DMS114 treated with DMSO at 0.1 percent for 48 hours (cell line): ENCODE results near the gene GNAI3.

ENCODE experiments used
- DNase-seq: peaks from one replicate; lab custom pipeline; 2025; ENCODE audit not compliant: unreplicated experiment; lab: John Stamatoyannopoulos, UW

Gene GNAI3

DNA sequence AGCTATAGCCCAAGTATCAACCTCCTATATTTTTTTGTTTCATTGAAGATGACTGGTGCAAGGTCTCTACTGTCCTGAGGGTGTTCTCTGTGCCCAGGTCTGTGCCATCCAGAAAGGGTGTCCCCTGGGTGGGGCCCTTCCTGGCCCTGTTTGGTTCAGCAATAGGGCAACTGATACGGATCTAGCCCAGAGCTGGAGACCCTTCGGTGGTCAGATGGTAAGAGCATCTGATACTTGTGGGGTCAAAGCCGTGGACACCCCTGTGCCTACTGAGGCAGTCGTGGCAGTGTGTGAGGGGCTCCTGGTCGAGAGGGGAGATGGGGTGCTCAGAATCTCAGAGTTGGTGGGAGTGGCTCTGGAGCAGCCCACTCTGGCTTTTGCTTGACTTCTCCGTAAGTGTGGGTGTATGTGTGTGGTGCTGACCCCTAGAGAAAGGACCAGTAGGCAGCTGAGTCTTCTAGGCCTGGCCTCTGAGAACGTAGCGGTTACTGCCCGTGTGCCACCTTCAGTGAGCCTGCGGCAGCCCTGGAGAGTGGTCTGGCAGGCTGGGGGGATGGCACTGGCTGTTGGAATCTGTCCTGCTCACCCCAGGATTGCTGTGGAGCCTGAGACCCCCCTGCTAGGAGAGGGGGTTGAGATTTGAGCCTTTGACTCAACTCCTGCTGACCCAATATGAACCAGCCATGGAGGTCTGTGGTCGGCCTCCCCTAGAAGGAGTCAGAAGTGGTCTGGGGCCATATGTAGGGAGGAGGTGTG, 73.9 kb downstream of the GNAI3 start:
- DNase-seq = no peak

DNA sequence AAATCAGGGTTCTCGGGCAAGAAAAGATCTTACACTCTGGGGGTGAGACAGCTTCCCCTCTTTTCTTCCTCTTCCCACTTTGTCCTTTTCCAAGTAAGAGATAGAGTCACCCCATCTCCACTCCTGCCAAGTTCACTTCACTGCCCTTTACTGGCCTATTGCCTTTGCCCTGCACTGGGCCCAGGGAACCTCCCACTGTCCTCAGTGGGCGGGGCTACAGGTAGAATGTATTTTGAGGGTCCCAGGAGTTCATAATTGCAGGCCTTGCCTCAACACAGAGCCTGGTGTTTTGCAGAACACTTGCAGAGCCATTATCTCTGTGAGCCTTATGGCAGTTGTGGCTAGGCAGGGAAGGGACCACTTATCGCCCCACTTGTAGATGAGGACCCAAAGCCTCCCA, 74.5 kb downstream of the GNAI3 start:
- DNase-seq = no peak

DNA sequence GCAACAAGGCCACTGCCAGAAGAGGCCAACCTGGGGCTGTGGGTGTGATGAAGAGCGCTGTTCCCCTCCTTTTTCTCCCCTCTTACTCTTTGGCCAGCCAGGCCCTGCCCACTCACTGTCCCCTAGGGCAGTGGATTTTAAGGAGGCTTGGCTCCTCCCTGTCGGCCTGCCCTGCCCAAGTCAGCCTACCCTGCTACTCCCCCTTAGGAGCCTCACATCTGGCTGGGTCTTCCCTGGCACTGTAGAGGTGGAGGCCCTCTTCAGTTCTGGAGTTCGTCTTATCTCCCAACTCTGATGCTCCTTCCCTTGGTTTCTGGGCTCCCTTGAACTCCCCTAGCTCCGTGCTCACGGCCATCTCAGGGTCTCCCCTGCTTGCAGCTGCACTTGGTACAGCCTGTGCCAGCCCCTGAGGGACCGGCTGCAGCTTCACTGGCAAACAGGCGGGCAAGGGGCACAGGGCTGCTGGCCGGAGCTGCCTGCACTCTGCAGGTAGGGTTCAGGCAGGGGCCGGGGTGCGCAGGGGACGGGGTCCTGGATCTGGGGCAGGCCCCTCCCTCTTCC, 75.3 kb downstream of the GNAI3 start:
- DNase-seq = no peak

DNA sequence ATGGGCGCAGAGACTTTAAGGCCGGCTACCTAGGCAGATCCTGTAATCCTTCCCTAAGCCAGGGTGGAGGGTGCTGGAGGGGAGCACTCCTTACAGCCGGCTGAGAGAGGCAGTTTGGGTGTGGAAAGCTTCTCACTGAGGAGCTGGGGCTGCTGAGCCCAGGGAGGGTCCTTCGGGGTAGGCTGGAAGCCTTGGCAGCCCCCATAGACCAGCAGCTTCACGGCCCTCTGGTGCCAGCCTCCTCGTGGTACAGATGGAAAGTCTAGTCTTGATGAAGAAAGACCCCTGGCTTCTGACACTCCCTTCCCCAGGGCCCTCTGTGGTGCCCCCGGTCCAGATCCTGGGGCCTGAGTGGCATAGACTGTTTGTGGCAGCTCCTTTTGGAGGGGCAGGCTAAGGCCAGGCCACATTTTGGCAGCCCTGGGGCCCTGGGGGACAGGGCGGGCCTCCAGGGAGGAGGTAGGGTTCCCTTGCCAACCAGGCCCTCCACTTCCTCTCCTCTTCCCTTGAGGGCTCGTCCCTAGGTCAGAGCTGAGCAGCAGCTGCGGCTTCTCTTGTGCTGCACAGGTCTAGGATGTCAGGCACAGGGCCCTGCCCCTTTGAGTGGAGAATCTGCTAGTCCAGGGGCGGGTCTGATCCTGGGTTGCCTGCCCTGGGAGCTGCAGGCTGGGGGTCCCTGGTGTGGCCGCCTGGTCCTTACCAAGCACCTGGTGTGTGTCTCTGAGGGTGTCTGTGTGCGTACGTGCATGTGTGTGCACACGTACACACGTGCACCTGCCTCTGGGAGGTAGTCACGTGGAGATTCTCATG, 76.0 kb downstream of the GNAI3 start:
- no peak for DNase-seq

DNA sequence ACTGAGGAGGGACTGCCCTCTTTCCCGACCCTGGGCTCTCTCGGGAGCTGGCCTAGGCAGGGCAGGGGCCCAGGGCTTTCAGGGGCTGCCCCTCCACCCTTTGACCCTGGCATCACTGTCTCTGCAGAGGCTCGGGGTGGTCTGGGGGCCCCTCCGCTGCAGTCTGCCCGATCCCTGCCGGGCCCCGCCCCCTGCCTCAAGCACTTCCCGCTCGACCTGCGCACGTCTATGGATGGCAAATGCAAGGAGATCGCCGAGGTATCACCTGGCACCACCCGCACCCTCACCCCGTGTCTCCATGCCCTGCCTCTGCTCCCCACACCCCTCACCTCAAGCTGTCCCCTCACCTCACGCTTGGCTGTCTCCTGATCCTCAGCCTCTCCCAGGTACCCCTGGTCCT, 76.8 kb downstream of the GNAI3 start:
- DNase-seq = no peak

DNA sequence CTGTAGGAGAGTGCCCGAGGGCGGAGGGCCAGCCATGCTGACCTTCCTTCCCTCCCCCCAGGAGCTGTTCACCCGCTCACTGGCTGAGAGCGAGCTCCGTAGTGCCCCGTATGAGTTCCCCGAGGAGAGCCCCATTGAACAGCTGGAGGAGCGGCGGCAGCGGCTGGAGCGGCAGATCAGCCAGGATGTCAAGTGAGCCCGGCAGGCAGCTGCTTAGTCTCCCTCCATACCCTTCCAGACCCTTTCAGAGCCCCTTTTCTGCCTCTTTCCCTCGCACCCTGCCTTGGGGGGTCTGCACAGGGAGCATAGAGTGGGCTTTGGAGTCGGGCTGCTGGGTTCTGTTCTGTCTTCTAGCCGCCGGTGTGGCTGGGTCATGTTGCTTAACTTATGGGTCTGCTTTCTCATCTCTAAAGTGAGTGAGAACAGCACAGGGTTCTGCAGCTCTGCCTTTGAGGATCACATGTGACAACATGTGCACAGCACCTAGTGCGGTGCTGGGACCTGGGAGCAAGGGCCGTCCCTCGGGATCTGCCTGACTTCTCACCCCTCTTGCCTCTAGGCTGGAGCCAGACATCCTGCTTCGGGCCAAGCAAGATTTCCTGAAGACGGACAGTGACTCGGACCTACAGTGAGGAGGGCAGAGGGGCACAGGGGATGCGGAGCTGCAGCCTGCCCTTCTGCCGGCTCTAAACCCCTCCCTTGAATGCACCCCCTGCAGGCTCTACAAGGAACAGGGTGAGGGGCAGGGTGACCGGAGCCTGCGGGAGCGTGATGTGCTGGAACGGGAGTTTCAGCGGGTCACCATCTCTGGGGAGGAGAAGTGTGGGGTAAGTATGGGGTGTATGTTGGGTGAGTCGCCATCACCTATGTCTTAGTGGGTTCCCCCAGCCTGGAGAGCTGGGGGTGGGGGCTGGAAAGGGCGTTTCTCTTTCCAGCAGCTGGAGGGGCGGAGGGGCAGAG, 77.5 kb downstream of the GNAI3 start:
- no peak for DNase-seq

DNA sequence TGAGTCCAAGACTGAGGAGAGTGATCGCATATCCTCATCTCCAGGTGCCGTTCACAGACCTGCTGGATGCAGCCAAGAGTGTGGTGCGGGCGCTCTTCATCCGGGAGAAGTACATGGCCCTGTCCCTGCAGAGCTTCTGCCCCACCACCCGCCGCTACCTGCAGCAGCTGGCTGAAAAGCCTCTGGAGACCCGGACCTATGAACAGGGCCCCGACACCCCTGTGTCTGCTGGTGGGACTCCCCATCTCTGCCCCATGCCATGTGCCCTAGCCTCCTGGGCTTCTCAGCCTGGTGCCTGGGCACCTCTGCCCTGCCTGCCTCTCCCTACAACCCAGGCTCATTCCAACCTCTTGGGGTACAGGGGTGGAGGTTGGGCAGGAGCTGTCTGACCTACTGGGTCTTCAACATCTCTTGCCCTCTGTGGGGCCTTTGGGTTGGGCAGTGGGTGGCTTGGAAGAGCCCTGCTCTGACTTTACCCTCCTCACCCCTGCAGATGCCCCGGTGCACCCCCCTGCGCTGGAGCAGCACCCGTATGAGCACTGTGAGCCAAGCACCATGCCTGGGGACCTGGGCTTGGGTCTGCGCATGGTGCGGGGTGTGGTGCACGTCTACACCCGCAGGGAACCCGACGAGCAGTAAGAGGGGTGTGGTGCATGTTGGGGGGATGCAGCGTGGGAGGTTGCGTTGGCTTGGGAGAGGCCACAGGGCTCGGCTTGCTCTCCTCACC, 78.4 kb downstream of the GNAI3 start:
- no peak for DNase-seq

DNA sequence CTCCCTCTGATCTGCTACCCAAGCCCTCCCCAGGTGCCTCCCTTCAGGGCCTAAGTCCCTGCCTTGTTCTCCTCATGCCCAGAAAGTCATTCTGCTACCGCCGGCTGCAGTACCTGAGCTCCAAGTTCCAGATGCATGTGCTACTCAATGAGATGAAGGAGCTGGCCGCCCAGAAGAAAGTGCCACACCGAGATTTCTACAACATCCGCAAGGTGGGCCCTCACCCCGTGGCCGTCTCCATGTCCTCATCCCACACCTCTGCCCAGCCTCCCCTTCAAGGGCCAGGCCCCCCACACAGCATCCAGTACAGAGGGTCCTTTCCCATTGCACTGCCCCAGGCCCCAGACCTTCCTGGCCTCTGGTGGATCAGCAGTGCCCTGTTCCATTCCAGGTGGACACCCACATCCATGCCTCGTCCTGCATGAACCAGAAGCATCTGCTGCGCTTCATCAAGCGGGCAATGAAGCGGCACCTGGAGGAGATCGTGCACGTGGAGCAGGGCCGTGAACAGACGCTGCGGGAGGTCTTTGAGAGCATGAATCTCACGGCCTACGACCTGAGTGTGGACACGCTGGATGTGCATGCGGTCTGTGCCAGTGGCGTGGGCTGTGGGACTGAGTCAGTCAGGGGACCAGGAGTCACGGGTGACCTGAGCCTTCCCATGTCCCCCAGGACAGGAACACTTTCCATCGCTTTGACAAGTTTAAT, 79.4 kb downstream of the GNAI3 start:
- DNase-seq = no peak

DNA sequence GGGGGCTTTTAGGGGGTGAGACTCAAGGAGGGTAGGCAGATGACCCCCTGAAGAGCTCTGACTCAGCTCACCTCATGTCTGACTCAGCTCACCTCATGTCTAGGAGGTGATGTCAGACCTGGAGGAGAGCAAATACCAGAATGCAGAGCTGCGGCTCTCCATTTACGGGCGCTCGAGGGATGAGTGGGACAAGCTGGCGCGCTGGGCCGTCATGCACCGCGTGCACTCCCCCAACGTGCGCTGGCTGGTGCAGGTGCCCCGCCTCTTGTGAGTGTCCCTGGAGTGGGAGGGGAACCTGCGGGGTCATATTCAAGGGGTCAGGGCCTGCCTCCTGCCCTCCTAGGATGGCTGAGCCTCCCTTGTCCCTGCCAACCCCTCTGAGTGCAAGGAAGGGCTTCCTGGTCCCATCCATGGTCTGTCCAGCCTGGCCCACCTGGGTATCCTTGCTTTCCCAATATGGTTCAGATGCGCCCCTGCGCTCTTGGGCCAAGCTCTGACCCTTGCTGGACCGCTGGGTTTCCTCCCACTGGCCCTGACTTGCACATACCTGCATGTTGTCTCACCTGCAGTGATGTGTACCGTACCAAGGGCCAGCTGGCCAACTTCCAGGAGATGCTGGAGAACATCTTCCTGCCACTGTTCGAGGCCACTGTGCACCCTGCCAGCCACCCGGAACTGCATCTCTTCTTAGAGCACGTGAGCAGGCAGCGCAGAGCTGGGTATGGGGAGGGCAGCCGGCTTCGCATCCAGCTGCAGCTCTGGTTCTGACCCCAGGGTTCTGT, 80.3 kb downstream of the GNAI3 start:
- DNase-seq = no peak

DNA sequence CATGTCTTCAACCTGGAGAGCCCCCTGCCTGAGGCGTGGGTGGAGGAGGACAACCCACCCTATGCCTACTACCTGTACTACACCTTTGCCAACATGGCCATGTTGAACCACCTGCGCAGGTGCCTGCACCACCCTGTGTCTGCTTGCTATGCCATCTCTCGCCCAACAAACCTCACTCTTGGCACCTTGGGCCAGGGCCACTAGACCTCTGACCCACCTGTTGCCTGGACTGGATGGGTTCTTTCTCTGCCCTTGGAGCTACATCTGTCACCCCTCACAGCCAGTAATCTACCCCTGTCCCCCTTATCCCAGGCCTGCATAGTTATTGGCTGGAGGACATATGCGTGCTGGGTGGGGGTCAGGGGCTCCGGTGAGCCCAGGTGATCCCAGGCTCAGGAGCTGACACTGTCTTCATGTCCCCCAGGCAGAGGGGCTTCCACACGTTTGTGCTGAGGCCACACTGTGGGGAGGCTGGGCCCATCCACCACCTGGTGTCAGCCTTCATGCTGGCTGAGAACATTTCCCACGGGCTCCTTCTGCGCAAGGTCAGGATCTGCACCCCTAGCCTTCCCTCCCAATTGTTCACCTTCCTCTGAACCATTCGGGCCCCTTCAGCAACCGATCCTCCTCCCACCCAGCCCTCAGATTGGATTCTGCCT, 81.1 kb downstream of the GNAI3 start:
- no peak for DNase-seq

DNA sequence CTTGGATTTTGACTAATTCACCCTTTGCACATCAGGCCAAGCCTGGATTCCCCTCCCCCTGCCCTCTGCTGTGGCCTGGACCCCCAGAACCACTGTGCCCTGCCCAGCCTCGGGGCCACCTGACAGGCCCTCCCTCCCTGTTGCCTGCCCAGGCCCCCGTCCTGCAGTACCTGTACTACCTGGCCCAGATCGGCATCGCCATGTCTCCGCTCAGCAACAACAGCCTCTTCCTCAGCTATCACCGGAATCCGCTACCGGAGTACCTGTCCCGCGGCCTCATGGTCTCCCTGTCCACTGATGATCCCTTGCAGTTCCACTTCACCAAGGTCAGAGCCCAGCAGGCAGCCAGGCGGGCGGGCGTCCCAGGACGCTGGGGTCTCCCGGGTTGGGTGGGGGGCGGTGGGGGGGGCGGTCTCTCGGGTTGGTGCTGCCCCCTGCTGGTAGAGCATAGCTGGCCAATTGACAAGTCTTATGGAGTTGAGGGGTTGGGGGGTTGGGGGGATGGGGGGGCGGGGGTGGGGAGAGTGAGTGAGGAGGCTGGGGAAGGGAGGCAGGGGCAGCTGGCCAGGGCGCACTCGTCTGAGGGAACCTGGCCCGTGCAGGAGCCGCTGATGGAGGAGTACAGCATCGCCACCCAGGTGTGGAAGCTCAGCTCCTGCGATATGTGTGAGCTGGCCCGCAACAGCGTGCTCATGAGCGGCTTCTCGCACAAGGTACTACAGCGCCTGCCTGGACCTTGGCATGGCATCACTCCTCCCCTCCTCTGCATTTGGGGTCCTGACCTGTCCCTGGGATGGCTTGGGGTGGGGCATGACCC, 81.9 kb downstream of the GNAI3 start:
- no peak for DNase-seq

DNA sequence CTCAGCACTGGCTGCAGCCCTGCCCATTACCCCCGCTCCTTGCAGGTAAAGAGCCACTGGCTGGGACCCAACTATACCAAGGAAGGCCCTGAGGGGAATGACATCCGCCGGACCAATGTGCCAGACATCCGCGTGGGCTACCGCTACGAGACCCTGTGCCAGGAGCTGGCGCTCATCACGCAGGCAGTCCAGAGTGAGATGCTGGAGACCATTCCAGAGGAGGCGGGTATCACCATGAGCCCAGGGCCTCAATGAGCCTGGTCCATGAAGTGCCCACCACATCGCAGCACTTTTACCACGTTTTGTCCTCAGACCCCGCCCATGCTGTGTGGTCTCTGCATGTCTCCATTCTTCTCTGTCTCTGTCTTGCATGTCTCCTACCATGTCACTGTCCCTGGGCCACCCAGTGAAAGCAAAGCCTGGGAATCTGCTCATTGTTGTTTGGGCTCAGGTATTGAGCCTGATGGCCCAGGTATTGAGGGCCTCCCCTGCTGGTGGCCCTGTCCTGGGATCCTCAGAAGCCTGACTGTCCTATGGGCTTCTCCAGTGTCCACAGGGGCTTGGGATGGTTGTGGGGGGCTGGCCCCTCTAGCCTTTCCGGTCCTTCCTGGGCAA, 82.6 kb downstream of the GNAI3 start:
- no peak for DNase-seq

DNA sequence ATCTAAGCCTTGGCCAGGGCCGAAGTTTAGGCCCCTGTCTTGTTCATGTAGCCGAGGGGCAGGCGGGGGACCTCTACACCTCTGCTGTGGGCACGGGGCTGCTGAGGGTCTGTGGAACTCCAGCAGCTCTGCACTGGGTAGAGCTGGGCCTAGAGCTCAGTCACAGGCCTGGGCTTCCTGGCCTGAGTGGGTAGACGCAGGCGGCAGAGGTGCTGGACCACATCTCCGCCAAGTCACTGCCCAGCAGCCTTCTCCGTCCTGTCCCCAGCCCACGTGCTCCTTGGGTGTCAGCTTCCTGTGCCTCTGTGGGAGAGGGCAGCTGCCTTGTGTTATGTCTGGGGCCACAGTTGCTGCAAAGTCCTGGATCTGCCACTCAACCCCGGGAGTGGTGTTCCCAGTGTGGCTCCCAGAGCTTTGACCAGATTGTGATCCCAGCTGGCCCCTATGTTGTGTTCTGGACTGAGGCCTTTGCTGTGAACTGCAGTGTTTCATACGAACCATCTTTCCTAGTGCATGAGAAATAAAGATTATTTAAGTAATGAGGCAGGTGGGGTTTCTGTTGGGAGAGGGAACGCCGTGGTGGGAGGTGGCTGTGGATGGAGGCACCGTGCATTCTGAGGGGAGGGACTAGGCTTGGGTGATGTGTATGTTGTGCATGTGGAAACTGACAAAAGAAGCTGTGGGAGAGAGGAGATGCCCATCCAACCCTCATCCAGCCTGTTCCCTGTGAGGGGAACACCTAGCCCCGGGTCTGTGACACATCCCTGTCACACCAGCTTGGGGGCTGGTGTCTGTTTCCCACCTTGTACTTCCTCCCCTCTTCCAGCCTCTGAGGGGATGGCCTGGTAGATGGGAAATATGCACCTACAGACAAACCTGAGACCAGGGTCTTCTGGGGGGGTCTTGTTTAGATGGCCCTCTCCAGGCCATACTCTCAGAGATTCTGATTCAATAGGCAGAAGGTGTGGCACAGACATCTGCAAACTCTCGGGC, 83.4 kb downstream of the GNAI3 start:
- DNase-seq = no peak

DNA sequence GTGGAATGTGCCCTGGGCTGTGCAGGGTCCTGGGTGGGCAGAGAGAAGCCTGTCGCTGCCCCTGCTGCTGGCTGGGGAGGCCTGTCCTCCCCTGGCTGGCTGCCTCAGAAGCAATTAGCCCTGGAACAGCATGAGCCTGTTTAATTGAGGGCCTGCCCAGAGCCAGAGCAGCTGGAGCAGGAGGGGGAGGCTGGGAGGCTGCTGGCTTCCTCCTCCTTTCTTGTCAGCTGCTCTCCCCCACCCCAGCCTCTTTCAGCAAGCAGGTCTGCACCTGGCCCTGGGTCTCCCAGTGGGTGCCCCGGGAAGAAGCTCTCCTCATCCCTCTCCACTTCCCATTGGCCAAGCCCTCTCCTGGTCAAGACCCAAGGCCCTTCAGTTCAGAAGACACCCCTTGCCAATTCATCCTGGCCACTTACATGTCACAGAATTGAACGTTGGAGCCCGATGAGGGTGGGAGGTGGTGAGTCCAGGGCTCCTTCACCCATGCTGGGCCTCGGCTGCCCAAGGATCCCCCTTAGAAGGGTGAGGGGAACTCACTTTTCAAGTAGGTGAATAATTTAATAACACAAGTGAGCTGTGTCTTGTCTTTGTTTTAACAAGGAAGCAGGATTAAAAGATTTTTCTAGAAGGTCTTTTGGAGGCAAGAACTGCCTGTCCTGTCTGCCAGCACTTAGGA, 84.4 kb downstream of the GNAI3 start:
- DNase-seq = no peak

DNA sequence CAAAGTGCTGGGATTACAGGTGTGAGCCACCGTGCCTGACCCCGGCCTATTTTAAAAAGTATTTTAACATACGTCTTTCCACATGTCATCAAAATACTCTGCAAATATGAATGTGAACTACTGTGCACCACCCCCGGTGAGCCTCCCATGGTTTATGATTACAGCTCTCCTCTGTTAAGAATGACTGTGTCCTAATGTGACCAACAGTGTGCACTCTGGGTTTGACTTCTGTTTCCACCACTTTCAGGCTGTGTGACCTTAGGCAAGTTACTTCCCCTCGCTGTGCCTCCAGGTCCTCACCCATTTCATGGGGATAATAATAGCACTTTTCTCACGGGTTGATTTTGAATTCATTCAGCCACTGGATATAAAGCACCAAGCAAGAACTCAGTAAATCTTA, 85.9 kb downstream of the GNAI3 start:
- DNase-seq = no peak
